GM12864 (cell line): ENCODE results near the gene PSEN2.
A peak's percentile ranks its signal among the peaks of the same experiment; 100 is the strongest.

Source experiments
- DNase-seq: peaks from one replicate; pipeline ENCODE4 v3.0.0-alpha.2; 2011; ENCODE audit warnings: low read depth
- H3K4me3 ChIP-seq: 2 replicates; pipeline ENCODE4 v1.5.1; 2011; ENCODE audit warnings: mild to moderate bottlenecking, low read depth, low read length, control low read depth
- CTCF ChIP-seq: IDR thresholded peaks from 2 replicates; pipeline ENCODE4 v1.5.1; 2011; ENCODE audit warnings: low read depth, mild to moderate bottlenecking, moderate library complexity, low read length, control low read depth, inconsistent platforms; ENCODE audit errors: missing control alignments

The PSEN2 gene

GRCh38 chr1:226937940-226938725 lies 67.7 kb downstream of the PSEN2 start:
- no peak overlapping the region for H3K4me3 ChIP-seq
- TF ChIP-seq CTCF: no peak
- no peak for DNase-seq

GRCh38 chr1:226938903-226939437 lies 68.6 kb downstream of the PSEN2 start:
- TF ChIP-seq CTCF: no peak
- DNase-seq: peak; percentile 27

GRCh38 chr1:226939438-226940028 lies 69.1 kb downstream of the PSEN2 start:
- DNase-seq: no peak
- peak overlapping the region; percentile 71 for H3K4me3 ChIP-seq
- no peak for TF ChIP-seq CTCF

More at GRCh38 chr1:226938903-226939437, 68.6 kb downstream of the PSEN2 start:
- H3K4me3 ChIP-seq: peak overlapping the region; percentile 71

GRCh38 chr1:226940029-226940805 lies 69.8 kb downstream of the PSEN2 start, which contains the start of gene COQ8A:
Gene COQ8A (plus strand): TSS chr1:226940294. CDS start chr1:226961386, 21,092 bp downstream.
- TF ChIP-seq CTCF: no peak
- H3K4me3 ChIP-seq: peak within 1 kb of the TSS; percentile 71
- peak; percentile 98 for DNase-seq

GRCh38 chr1:226940806-226941067 lies 70.3 kb downstream of the PSEN2 start:
- peak overlapping the region; percentile 63 for H3K4me3 ChIP-seq
- TF ChIP-seq CTCF: no peak
- DNase-seq: no peak

GRCh38 chr1:226942392-226942791 lies 72.0 kb downstream of the PSEN2 start:
- DNase-seq: no peak
- H3K4me3 ChIP-seq: no peak overlapping the region
- TF ChIP-seq CTCF: no peak
